Measurements from ENCODE around the gene CMSS1. TPM values are rescaled to one million over a fixed set of nuclear protein-coding genes. Genes with fewer than 3 reads are reported as not detected.

The CMSS1 gene
- polyA plus RNA-seq, 1 donor from 2014 or later, result 31.8 TPM

DNA sequence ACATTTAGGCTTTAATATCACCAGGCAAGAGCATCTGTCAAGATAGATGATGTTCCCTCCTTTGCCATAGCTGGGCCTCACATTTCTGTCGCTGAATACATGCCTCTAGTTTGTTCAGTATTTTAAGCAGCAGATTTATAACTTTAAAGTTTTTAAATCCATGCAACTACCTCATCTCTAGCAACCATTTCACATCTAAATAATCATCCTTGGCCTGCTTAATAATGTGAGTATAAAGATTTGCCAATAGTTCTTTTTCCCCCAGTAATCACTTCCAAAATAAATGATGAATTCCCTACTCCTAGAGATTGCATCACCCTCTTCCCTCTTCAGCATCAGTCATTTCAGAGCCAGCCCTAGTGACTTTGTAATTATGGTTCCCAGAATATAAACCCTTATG lies 332.8 kb downstream of the CMSS1 start:
- no peak overlapping the region for H3K4me3 ChIP-seq (ENCODE audit: low read length)
- no peak overlapping the region for H2AFZ ChIP-seq (ENCODE audit: low read depth, low read length)
- H3F3A ChIP-seq (ENCODE audit: insufficient read depth, low read length, poor library complexity, severe bottlenecking), result no peaks in the 10 kb centered on the region
- no peaks in the 10 kb centered on the region for H3K9me2 ChIP-seq (ENCODE audit: insufficient read depth, low read length)
- no peaks in the 10 kb centered on the region for H3K36me3 ChIP-seq (ENCODE audit: insufficient read depth, low read length)
- H3K79me2 ChIP-seq (replicated peaks; ENCODE audit: insufficient read depth, low read length), result no peaks in the 10 kb centered on the region
- no peaks in the 10 kb centered on the region for H3K9me3 ChIP-seq (ENCODE audit: low read length)
- H3K27me3 ChIP-seq (ENCODE audit: insufficient read depth, low read depth, low read length), result no peaks in the 10 kb centered on the region
- H3K27ac ChIP-seq (ENCODE audit: low read length), result no peak overlapping the region
- H3K4me2 ChIP-seq (ENCODE audit: low read length), result no peak overlapping the region
- no peak overlapping the region for H3K9ac ChIP-seq (ENCODE audit: low read length)
- H4K20me1 ChIP-seq (ENCODE audit: insufficient read depth), result no peaks in the 10 kb centered on the region
- TF ChIP-seq POLR2AphosphoS5 (IDR thresholded peaks at IDR 0.05) (no peak), SMC3 (conservative IDR thresholded peaks at IDR 0.05; ENCODE audit: poor library complexity) (no peak), EZH2 (IDR thresholded peaks at IDR 0.05; ENCODE audit: borderline replicate concordance, insufficient read depth, low read length, poor library complexity, severe bottlenecking) (no peak), REST (IDR thresholded peaks at IDR 0.05; ENCODE audit: borderline replicate concordance) (no peak), TAF1 (IDR thresholded peaks at IDR 0.05; ENCODE audit: low read depth) (no peak), RAD21 (conservative IDR thresholded peaks at IDR 0.05) (no peak), MXI1 (conservative IDR thresholded peaks at IDR 0.05; ENCODE audit: poor library complexity, severe bottlenecking) (no peak), EP300 (conservative IDR thresholded peaks at IDR 0.05; ENCODE audit: poor library complexity, severe bottlenecking) (no peak)
- TF ChIP-seq, protein P1, sequence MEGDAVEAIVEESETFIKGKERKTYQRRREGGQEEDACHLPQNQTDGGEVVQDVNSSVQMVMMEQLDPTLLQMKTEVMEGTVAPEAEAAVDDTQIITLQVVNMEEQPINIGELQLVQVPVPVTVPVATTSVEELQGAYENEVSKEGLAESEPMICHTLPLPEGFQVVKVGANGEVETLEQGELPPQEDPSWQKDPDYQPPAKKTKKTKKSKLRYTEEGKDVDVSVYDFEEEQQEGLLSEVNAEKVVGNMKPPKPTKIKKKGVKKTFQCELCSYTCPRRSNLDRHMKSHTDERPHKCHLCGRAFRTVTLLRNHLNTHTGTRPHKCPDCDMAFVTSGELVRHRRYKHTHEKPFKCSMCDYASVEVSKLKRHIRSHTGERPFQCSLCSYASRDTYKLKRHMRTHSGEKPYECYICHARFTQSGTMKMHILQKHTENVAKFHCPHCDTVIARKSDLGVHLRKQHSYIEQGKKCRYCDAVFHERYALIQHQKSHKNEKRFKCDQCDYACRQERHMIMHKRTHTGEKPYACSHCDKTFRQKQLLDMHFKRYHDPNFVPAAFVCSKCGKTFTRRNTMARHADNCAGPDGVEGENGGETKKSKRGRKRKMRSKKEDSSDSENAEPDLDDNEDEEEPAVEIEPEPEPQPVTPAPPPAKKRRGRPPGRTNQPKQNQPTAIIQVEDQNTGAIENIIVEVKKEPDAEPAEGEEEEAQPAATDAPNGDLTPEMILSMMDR (IDR thresholded peaks at IDR 0.05; ENCODE audit: poor library complexity, severe bottlenecking), result no peak

- Histone ChIP-seq H3K36me3 (ENCODE audit: insufficient read depth, low read length) (no peaks in the 10 kb centered on the region), H3K9me3 (ENCODE audit: low read length) (no peaks in the 10 kb centered on the region), H3K79me2 (replicated peaks; ENCODE audit: insufficient read depth, low read length) (no peaks in the 10 kb centered on the region), H3K9me2 (ENCODE audit: insufficient read depth, low read length) (no peaks in the 10 kb centered on the region), H3K4me2 (ENCODE audit: low read length) (no peak overlapping the region), H4K20me1 (ENCODE audit: insufficient read depth) (no peaks in the 10 kb centered on the region), H3K4me3 (ENCODE audit: low read length) (no peak overlapping the region), H3K9ac (ENCODE audit: low read length) (no peak overlapping the region), H3K27me3 (ENCODE audit: insufficient read depth, low read depth, low read length) (no peaks in the 10 kb centered on the region), H3F3A (ENCODE audit: insufficient read depth, low read length, poor library complexity, severe bottlenecking) (no peaks in the 10 kb centered on the region), H3K27ac (ENCODE audit: low read length) (no peak overlapping the region), H2AFZ (ENCODE audit: low read depth, low read length) (no peak overlapping the region)
- TF ChIP-seq MXI1 (conservative IDR thresholded peaks at IDR 0.05; ENCODE audit: poor library complexity, severe bottlenecking), result no peak
- no peak for TF ChIP-seq POLR2AphosphoS5 (IDR thresholded peaks at IDR 0.05)
- TF ChIP-seq SMC3 (conservative IDR thresholded peaks at IDR 0.05; ENCODE audit: poor library complexity), result no peak
- TF ChIP-seq REST (IDR thresholded peaks at IDR 0.05; ENCODE audit: borderline replicate concordance), result no peak
- TF ChIP-seq EZH2 (IDR thresholded peaks at IDR 0.05; ENCODE audit: borderline replicate concordance, insufficient read depth, low read length, poor library complexity, severe bottlenecking), result no peak
- no peak for TF ChIP-seq TAF1 (IDR thresholded peaks at IDR 0.05; ENCODE audit: low read depth)
- no peak for TF ChIP-seq EP300 (conservative IDR thresholded peaks at IDR 0.05; ENCODE audit: poor library complexity, severe bottlenecking)
- TF ChIP-seq, protein P1 (IDR thresholded peaks at IDR 0.05; ENCODE audit: poor library complexity, severe bottlenecking), result no peak
- TF ChIP-seq RAD21 (conservative IDR thresholded peaks at IDR 0.05), result no peak
Measured at GRCh38 chr3:100151024-100151707, 333.5 kb downstream of the CMSS1 start.
